ENCODE data around the gene APOB.
"Not testable (repeated sequence)": the region's sequence is repeated elsewhere in the genome, so short reads cannot be mapped to it uniquely, and the experiment has no call there.

APOB gene

GRCh38 chr2:21034156-21034971, 9.5 kb downstream of the APOB start:
- H3K4me1 ChIP-seq: peaks cover 3% of the 10 kb centered on the region; the same call in 1 of the 2 replicates
- no peak for DNase-seq (ENCODE audit: low spot score in 2 of 2)
- H3K9me3 ChIP-seq: no peaks in the 10 kb centered on the region
- H3K4me3 ChIP-seq: no peak overlapping the region
- H3K36me3 ChIP-seq (replicated peaks): no peaks in the 10 kb centered on the region
- in situ Hi-C loops (cut with MboI; ENCODE audit: low sequenced_read_pairs): loop anchor here (25.0 kb wide), 1 partner anchor 278 kb away; no protein-coding TSS in a partner anchor
- no peaks in the 10 kb centered on the region for H3K27me3 ChIP-seq (ENCODE audit: low read depth)

GRCh38 chr2:21033237-21034155, 10.4 kb downstream of the APOB start:
- Histone ChIP-seq H3K27me3 (ENCODE audit: low read depth) (no peaks in the 10 kb centered on the region), H3K36me3 (replicated peaks) (no peaks in the 10 kb centered on the region)
- in situ Hi-C loops (cut with MboI; ENCODE audit: low sequenced_read_pairs): loop anchor here (25.0 kb wide), 1 partner anchor 279 kb away; no protein-coding TSS in a partner anchor

GRCh38 chr2:21032338-21033236, 11.3 kb downstream of the APOB start:
- DNase-seq (ENCODE audit: low spot score in 2 of 2): no peak
- in situ Hi-C loops (cut with MboI; ENCODE audit: low sequenced_read_pairs): loop anchor here (25.0 kb wide), 1 partner anchor 280 kb away; no protein-coding TSS in a partner anchor
- Histone ChIP-seq H3K4me1 (peaks cover 3% of the 10 kb centered on the region; the same call in 1 of the 2 replicates), H3K36me3 (replicated peaks) (no peaks in the 10 kb centered on the region), H3K4me3 (no peak overlapping the region), H3K9me3 (no peaks in the 10 kb centered on the region), H3K27me3 (ENCODE audit: low read depth) (no peaks in the 10 kb centered on the region)

More at GRCh38 chr2:21033237-21034155, 10.4 kb downstream of the APOB start:
- H3K4me1 ChIP-seq: peaks cover 3% of the 10 kb centered on the region; the same call in 1 of the 2 replicates
- H3K9me3 ChIP-seq: no peaks in the 10 kb centered on the region
- DNase-seq (ENCODE audit: low spot score in 2 of 2): no peak
- H3K4me3 ChIP-seq: no peak overlapping the region

- in situ Hi-C loops (cut with MboI; ENCODE audit: low sequenced_read_pairs): loop anchor here (25.0 kb wide), 1 partner anchor 281 kb away; no protein-coding TSS in a partner anchor
- H3K27me3 ChIP-seq (ENCODE audit: low read depth): no peaks in the 10 kb centered on the region
- no peaks in the 10 kb centered on the region for H3K36me3 ChIP-seq (replicated peaks)
- H3K4me3 ChIP-seq: no peak overlapping the region
- H3K9me3 ChIP-seq: no peaks in the 10 kb centered on the region
- no peak for DNase-seq (ENCODE audit: low spot score in 2 of 2)
- H3K4me1 ChIP-seq: peaks cover 3% of the 10 kb centered on the region; the same call in 1 of the 2 replicates
Measured at GRCh38 chr2:21030983-21031968, 12.6 kb downstream of the APOB start.

GRCh38 chr2:21029519-21029918, 14.4 kb downstream of the APOB start:
- Histone ChIP-seq H3K4me3 (no peak overlapping the region), H3K36me3 (replicated peaks) (no peaks in the 10 kb centered on the region), H3K27me3 (ENCODE audit: low read depth) (no peaks in the 10 kb centered on the region), H3K4me1 (peaks cover 3% of the 10 kb centered on the region; the same call in 1 of the 2 replicates), H3K9me3 (no peaks in the 10 kb centered on the region)
- DNase-seq (ENCODE audit: low spot score in 2 of 2): no peak
- in situ Hi-C loops (cut with MboI; ENCODE audit: low sequenced_read_pairs): loop anchor here (25.0 kb wide), 1 partner anchor 283 kb away; no protein-coding TSS in a partner anchor

GRCh38 chr2:21028951-21029350, 14.9 kb downstream of the APOB start:
- not testable (repeated sequence) for H3K36me3 ChIP-seq (replicated peaks); H3K27me3 ChIP-seq (ENCODE audit: low read depth)

GRCh38 chr2:21028021-21028947, 15.6 kb downstream of the APOB start:
- Histone ChIP-seq H3K4me3 (no peak overlapping the region), H3K27me3 (ENCODE audit: low read depth) (no peaks in the 10 kb centered on the region), H3K4me1 (peaks cover 3% of the 10 kb centered on the region; the same call in 1 of the 2 replicates), H3K9me3 (no peaks in the 10 kb centered on the region), H3K36me3 (replicated peaks) (no peaks in the 10 kb centered on the region)
- no peak for DNase-seq (ENCODE audit: low spot score in 2 of 2)
- in situ Hi-C loops (cut with MboI; ENCODE audit: low sequenced_read_pairs): loop anchor here (25.0 kb wide), 1 partner anchor 284 kb away; no protein-coding TSS in a partner anchor

More at GRCh38 chr2:21028951-21029350, 14.9 kb downstream of the APOB start:
- in situ Hi-C loops (cut with MboI; ENCODE audit: low sequenced_read_pairs): loop anchor here (25.0 kb wide), 1 partner anchor 283 kb away; no protein-coding TSS in a partner anchor
- H3K4me3 ChIP-seq; H3K9me3 ChIP-seq; DNase-seq (ENCODE audit: low spot score in 2 of 2); H3K4me1 ChIP-seq: not testable (repeated sequence)

GRCh38 chr2:21026479-21027282, 17.2 kb downstream of the APOB start:
- in situ Hi-C loops (cut with MboI; ENCODE audit: low sequenced_read_pairs): loop anchor here (25.0 kb wide), 1 partner anchor 286 kb away; no protein-coding TSS in a partner anchor
- Histone ChIP-seq H3K9me3 (no peaks in the 10 kb centered on the region), H3K4me3 (no peak overlapping the region), H3K4me1 (peaks cover 3% of the 10 kb centered on the region; the same call in 1 of the 2 replicates), H3K36me3 (replicated peaks) (no peaks in the 10 kb centered on the region), H3K27me3 (ENCODE audit: low read depth) (no peaks in the 10 kb centered on the region)
- no peak for DNase-seq (ENCODE audit: low spot score in 2 of 2)

- Histone ChIP-seq H3K4me3 (no peak overlapping the region), H3K9me3 (no peaks in the 10 kb centered on the region), H3K27me3 (ENCODE audit: low read depth) (no peaks in the 10 kb centered on the region), H3K4me1 (peaks cover 3% of the 10 kb centered on the region; the same call in 1 of the 2 replicates), H3K36me3 (replicated peaks) (no peaks in the 10 kb centered on the region)
- in situ Hi-C loops (cut with MboI; ENCODE audit: low sequenced_read_pairs): loop anchor here (25.0 kb wide), 1 partner anchor 286 kb away; no protein-coding TSS in a partner anchor
- no peak for DNase-seq (ENCODE audit: low spot score in 2 of 2)
Measured at GRCh38 chr2:21025690-21026478, 18.0 kb downstream of the APOB start.
